IPS-20b (cell line): ENCODE data around the gene FBXW8.
A peak's percentile ranks its signal among the peaks of the same experiment; 100 is the strongest.

Experiments
- H3K27ac ChIP-seq: one replicate; pipeline ENCODE4 v1.5.1; 2013; ENCODE audit warnings: low read length
- H3K27me3 ChIP-seq: 2 replicates; pipeline ENCODE4 v1.6.1; 2013; ENCODE audit warnings: mild to moderate bottlenecking, low read length, inconsistent platforms; ENCODE audit not compliant: insufficient read depth
- H3K36me3 ChIP-seq: 2 replicates; pipeline ENCODE4 v1.6.1; 2013; ENCODE audit warnings: low read depth, mild to moderate bottlenecking, inconsistent platforms, low read length, moderate library complexity; ENCODE audit not compliant: insufficient read depth
- H3K4me1 ChIP-seq: 2 replicates; pipeline ENCODE4 v1.6.1; 2013; ENCODE audit warnings: mild to moderate bottlenecking, control low read depth, inconsistent platforms, low read length, moderate library complexity; ENCODE audit not compliant: insufficient read depth
- H3K4me3 ChIP-seq: 2 replicates; pipeline ENCODE4 v1.5.1; 2013; ENCODE audit warnings: mild to moderate bottlenecking, low read length, inconsistent platforms
- H3K9ac ChIP-seq: 2 replicates; pipeline ENCODE4 v1.6.1; 2013; ENCODE audit warnings: low read depth, mild to moderate bottlenecking, inconsistent platforms, low read length, moderate library complexity
- H3K9me3 ChIP-seq: 2 replicates; pipeline ENCODE4 v1.6.1; 2013; ENCODE audit warnings: mild to moderate bottlenecking, low read depth, low read length, inconsistent platforms; ENCODE audit not compliant: insufficient read depth

FBXW8 gene, protein sequence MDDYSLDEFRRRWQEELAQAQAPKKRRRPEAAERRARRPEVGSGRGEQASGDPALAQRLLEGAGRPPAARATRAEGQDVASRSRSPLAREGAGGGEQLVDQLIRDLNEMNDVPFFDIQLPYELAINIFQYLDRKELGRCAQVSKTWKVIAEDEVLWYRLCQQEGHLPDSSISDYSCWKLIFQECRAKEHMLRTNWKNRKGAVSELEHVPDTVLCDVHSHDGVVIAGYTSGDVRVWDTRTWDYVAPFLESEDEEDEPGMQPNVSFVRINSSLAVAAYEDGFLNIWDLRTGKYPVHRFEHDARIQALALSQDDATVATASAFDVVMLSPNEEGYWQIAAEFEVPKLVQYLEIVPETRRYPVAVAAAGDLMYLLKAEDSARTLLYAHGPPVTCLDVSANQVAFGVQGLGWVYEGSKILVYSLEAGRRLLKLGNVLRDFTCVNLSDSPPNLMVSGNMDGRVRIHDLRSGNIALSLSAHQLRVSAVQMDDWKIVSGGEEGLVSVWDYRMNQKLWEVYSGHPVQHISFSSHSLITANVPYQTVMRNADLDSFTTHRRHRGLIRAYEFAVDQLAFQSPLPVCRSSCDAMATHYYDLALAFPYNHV

DNA sequence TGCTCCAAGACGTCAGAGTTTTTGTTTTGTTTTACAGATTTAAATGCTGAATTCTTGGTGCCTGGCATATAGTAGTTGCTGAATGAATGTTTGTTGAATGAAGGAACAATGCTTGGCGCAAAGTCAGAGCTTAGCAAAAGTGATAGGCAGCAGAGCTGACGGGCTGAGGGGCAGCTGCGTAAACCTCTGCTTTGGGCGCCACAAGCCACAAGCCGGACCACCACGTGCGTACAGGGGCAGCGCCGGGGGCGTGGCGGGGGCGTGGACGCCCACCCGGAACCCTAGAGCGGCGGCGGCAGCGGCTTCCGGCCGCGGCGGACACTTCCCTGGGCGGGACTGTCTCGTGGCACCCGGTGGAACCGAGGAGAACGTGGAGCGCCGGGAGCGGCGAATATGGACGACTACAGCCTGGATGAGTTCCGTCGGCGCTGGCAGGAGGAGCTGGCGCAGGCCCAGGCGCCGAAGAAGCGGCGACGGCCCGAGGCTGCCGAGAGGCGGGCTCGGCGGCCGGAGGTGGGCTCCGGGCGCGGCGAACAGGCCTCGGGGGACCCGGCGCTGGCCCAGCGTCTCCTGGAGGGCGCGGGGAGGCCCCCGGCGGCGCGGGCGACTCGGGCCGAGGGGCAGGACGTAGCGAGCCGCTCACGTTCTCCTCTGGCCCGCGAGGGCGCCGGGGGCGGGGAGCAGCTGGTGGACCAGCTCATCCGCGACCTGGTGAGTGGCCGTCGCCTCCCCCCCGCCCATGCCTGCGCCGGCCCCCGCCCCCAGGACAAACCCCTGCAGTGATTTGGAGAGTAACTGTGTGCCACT lies at the start of gene FBXW8:
Gene FBXW8, plus strand, starts transcription at position 306 of the 807 bp plus-strand sequence. Its CDS starts 88 bp downstream, at position 394.
- Histone ChIP-seq H3K27me3 (peaks cover 7% of the 10 kb centered on the region; the same call in 1 of the 2 replicates), H3K4me1 (no peaks in the 10 kb centered on the region; the same call in 1 of the 2 replicates), H3K9me3 (no peaks in the 10 kb centered on the region), H3K9ac (peak within 1 kb of the TSS; percentile 71), H3K27ac (no peak within 1 kb of the TSS), H3K4me3 (peak within 1 kb of the TSS; percentile 80), H3K36me3 (peaks cover 5% of the 10 kb centered on the region; the same call in 1 of the 2 replicates)

GRCh38 chr12:116861320-116861719 lies 49.4 kb upstream of the FBXW8 start:
- no peak overlapping the region for H3K9ac ChIP-seq
- 0 out of 2 replicates have a peak, but pooled peaks cover 7% of the 10 kb centered on the region for H3K4me1 ChIP-seq
- H3K27me3 ChIP-seq, result no peaks in the 10 kb centered on the region; the same call in 1 of the 2 replicates
- no peak overlapping the region for H3K27ac ChIP-seq
- no peak overlapping the region for H3K4me3 ChIP-seq
- H3K9me3 ChIP-seq, result no peaks in the 10 kb centered on the region
- H3K36me3 ChIP-seq, result no peaks in the 10 kb centered on the region

DNA sequence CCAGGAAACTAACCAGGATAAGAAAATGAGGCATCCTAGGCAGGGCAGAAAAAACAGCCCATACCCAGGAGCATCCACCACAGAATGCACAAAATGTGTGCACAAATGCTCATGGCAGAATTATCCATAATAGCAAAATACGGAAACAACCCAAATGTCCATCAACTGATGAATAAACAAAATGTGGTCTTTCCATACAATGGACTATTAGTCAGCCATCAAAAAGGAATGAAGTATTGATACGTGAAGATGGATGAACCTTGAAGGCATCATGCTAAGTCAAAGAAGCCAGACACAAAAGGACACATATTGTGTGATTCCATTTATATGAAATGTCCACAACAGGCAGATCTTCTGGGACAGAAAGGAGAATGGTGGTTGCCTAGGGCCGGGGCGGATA lies 48.6 kb upstream of the FBXW8 start:
- no peak overlapping the region for H3K4me3 ChIP-seq
- H3K27me3 ChIP-seq, result no peaks in the 10 kb centered on the region; the same call in 1 of the 2 replicates
- H3K4me1 ChIP-seq, result 0 out of 2 replicates have a peak, but pooled peaks cover 7% of the 10 kb centered on the region
- H3K9me3 ChIP-seq, result no peaks in the 10 kb centered on the region
- no peak overlapping the region for H3K27ac ChIP-seq
- no peaks in the 10 kb centered on the region for H3K36me3 ChIP-seq
- H3K9ac ChIP-seq, result no peak overlapping the region

GRCh38 chr12:116863275-116863767 lies 47.4 kb upstream of the FBXW8 start:
- no peaks in the 10 kb centered on the region for H3K36me3 ChIP-seq
- no peak overlapping the region for H3K9ac ChIP-seq
- H3K27me3 ChIP-seq, result no peaks in the 10 kb centered on the region
- H3K4me1 ChIP-seq, result 0 out of 2 replicates have a peak, but pooled peaks cover 7% of the 10 kb centered on the region
- no peak overlapping the region for H3K27ac ChIP-seq
- no peak overlapping the region for H3K4me3 ChIP-seq
- H3K9me3 ChIP-seq, result no peaks in the 10 kb centered on the region

DNA sequence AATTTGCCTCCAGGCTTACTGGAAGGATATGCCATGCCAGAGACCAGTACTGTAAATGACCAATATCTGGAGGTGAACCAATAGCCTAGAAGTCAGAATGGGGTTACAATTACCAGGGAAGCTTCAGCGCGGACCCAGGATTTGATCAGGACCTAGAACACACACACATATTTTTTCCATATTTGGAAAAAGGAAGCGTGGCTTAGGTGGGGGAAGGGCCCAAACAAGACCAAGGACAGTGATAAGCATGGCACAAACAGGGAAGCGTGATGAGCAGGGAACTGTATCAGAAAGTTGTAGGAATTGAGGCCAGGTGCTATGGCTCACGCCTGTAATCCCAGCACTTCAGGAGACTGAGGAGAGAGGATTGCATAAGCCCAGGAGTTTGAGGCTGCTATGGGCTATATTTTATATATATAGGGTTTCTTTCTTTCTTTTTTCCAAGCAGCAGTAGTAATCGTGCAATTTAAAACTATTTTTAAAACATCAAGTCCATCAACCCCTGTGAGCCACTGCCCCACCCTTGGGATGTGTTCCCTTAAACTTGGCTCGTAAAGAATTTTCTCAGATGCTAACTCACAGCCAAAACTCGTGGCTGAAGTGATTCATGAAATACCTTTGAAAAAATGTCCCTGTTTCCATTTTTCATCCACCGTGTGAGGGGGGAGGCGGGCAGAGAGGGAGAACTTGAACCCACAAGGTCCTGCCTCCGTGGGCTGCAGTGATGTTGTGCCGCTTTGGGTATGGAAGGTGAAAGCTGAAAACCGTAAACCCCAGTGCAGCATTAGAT lies 46.2 kb upstream of the FBXW8 start:
- H3K27me3 ChIP-seq, result no peaks in the 10 kb centered on the region
- H3K9me3 ChIP-seq, result no peaks in the 10 kb centered on the region
- H3K36me3 ChIP-seq, result no peaks in the 10 kb centered on the region
- no peak overlapping the region for H3K4me3 ChIP-seq
- H3K4me1 ChIP-seq, result 0 out of 2 replicates have a peak, but pooled peaks cover 6% of the 10 kb centered on the region
- H3K9ac ChIP-seq, result no peak overlapping the region
- H3K27ac ChIP-seq, result no peak overlapping the region

- Histone ChIP-seq H3K9ac (no peak overlapping the region), H3K4me3 (no peak overlapping the region), H3K4me1 (no peaks in the 10 kb centered on the region), H3K27me3 (no peaks in the 10 kb centered on the region), H3K36me3 (no peaks in the 10 kb centered on the region), H3K27ac (no peak overlapping the region), H3K9me3 (no peaks in the 10 kb centered on the region)
Measured at GRCh38 chr12:116867523-116867922, 43.2 kb upstream of the FBXW8 start.

GRCh38 chr12:116870306-116870705 lies 40.4 kb upstream of the FBXW8 start:
- Histone ChIP-seq H3K36me3 (no peaks in the 10 kb centered on the region), H3K4me3 (no peak overlapping the region), H3K27me3 (peaks cover 11% of the 10 kb centered on the region), H3K9me3 (peaks cover 5% of the 10 kb centered on the region; the same call in 1 of the 2 replicates), H3K27ac (no peak overlapping the region), H3K9ac (no peak overlapping the region), H3K4me1 (no peaks in the 10 kb centered on the region)

DNA sequence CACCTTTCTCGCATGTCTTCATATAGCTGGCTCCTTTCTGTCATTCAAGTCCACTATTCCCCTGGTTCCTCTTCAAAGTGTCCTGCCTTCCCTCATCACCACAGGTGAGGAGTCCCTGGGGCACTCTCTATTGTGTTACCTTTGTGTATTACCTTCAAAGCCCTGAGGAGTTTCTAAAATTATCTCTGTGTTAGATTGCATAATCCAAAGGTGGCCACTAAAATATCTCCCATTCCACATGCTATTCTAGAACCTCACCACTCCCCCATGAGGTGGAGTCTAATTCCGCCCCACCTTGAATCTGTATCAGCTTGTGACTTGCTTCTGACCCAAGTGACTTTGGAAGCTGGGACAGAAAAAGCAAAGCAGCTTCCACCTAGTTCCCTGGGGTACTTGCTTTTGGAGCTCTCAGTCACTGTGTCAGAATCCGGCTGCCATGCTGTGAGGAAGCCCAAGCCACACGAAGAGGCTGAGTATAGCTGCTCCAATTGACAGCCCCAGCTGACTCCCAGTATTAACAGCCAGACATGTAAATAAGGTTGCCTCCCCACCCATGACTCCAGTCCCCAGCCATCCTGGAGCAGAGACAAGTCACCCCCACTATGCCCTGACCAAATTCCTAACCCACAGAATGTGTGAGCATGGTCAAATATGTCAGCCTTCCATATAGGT lies 36.3 kb upstream of the FBXW8 start:
- peaks cover 3% of the 10 kb centered on the region; the same call in 1 of the 2 replicates for H3K4me1 ChIP-seq
- H3K27ac ChIP-seq, result no peak overlapping the region
- no peak overlapping the region for H3K4me3 ChIP-seq
- H3K27me3 ChIP-seq, result peaks cover 49% of the 10 kb centered on the region
- peaks cover 5% of the 10 kb centered on the region; the same call in 1 of the 2 replicates for H3K9me3 ChIP-seq
- H3K9ac ChIP-seq, result no peak overlapping the region
- no peaks in the 10 kb centered on the region for H3K36me3 ChIP-seq

- Histone ChIP-seq H3K27me3 (peaks cover 67% of the 10 kb centered on the region), H3K9me3 (peaks cover 5% of the 10 kb centered on the region; the same call in 1 of the 2 replicates), H3K4me1 (peaks cover 5% of the 10 kb centered on the region; the same call in 1 of the 2 replicates), H3K27ac (no peak overlapping the region), H3K36me3 (no peaks in the 10 kb centered on the region), H3K9ac (no peak overlapping the region), H3K4me3 (peak overlapping the region; percentile 52; the same call in 1 of the 2 replicates)
Measured at GRCh38 chr12:116876151-116876869, 34.4 kb upstream of the FBXW8 start.
